Keratinocyte (primary cell): Measurements from ENCODE around the gene GNB3. TPM values are rescaled to one million over a fixed set of nuclear protein-coding genes. Genes with fewer than 3 reads are reported as not detected.

Experiments used
- DNase-seq: peaks from one replicate; pipeline ENCODE4 v3.0.0-alpha.2; 2011; ENCODE audit warnings: low read depth, missing footprints, low spot score
- FAIRE-seq: peaks from 2 replicates; lab custom pipeline; 2011; peaks lifted over from hg19 to GRCh38; lab: Jason Lieb, UNC
- H2AFZ ChIP-seq: 2 replicates; pipeline ENCODE4 v1.6.0; 2012; ENCODE audit warnings: low read length, control low read depth, inconsistent platforms; ENCODE audit not compliant: control insufficient read depth
- H3K27ac ChIP-seq: 2 replicates; pipeline ENCODE4 v1.5.1; 2011; ENCODE audit warnings: low read length; ENCODE audit not compliant: control insufficient read depth, insufficient read depth
- H3K27me3 ChIP-seq: 3 replicates; pipeline ENCODE4 v1.6.0; 2011; ENCODE audit warnings: low read length; ENCODE audit not compliant: control insufficient read depth, insufficient read depth; ENCODE audit errors: extremely low read depth
- H3K36me3 ChIP-seq, 2 experiments: 2 replicates in 1 of 2; 3 replicates in 1 of 2; pipeline ENCODE4 v1.5.1; 2011; ENCODE audit warnings: low read length in 2 of 2, mild to moderate bottlenecking in 1 of 2; ENCODE audit not compliant: control insufficient read depth in 2 of 2, insufficient read depth in 2 of 2; ENCODE audit errors: extremely low read depth in 1 of 2
- H3K4me1 ChIP-seq: 3 replicates; pipeline ENCODE4 v1.5.1; 2011; ENCODE audit warnings: low read length; ENCODE audit not compliant: control insufficient read depth, insufficient read depth; ENCODE audit errors: extremely low read depth
- H3K4me2 ChIP-seq: 3 replicates; pipeline ENCODE4 v1.6.0; 2011; ENCODE audit warnings: low read depth, low read length; ENCODE audit not compliant: control insufficient read depth, insufficient read depth; ENCODE audit errors: extremely low read depth
- H3K4me3 ChIP-seq, 3 experiments: fragments of 200-600 bp in 1 of 3; sonication (generic) in 1 of 3; 2 replicates in 2 of 3; 3 replicates in 1 of 3; pipeline ENCODE4 v1.5.1; 2011 to 2016; ENCODE audit warnings: low read length in 3 of 3, mild to moderate bottlenecking in 3 of 3, control low read depth in 2 of 3, inconsistent platforms in 1 of 3, low read depth in 1 of 3, mixed read lengths in 1 of 3, mixed run types in 1 of 3, moderate library complexity in 1 of 3; ENCODE audit not compliant: control insufficient read depth in 2 of 3, insufficient read depth in 2 of 3; ENCODE audit errors: extremely low read depth in 1 of 3
- H3K79me2 ChIP-seq: 2 replicates; pipeline ENCODE4 v1.6.0; 2012; ENCODE audit warnings: low read length; ENCODE audit not compliant: control insufficient read depth, insufficient read depth
- H3K9ac ChIP-seq: 3 replicates; pipeline ENCODE4 v1.6.0; 2011; ENCODE audit warnings: low read length; ENCODE audit not compliant: control insufficient read depth, insufficient read depth; ENCODE audit errors: extremely low read depth
- H3K9me1 ChIP-seq: 3 replicates; pipeline ENCODE4 v1.6.0; 2011; ENCODE audit warnings: low read length; ENCODE audit not compliant: control insufficient read depth, insufficient read depth; ENCODE audit errors: extremely low read depth
- H3K9me3 ChIP-seq: 2 replicates; pipeline ENCODE4 v1.5.1; 2012; ENCODE audit warnings: low read depth, low read length; ENCODE audit not compliant: control insufficient read depth
- H4K20me1 ChIP-seq: 3 replicates; pipeline ENCODE4 v1.6.0; 2011; ENCODE audit warnings: low read length; ENCODE audit not compliant: control insufficient read depth, insufficient read depth; ENCODE audit errors: extremely low read depth
- EZH2 ChIP-seq: IDR thresholded peaks from one replicate; pipeline ENCODE4 v1.6.1; 2012; ENCODE audit warnings: inconsistent platforms, mild to moderate bottlenecking, low read length, moderate library complexity
- dilution Hi-C: fragments of 300-500 bp; cut with MboI; formaldehyde crosslinking; loops from one replicate; pipeline ENCODE4 v1.7.0; 2020; ENCODE audit warnings: low sequenced_read_pairs; ENCODE audit not compliant: extremely low pct_ligation_motif_present
- polyA plus RNA-seq, 5 experiments: library from polyadenylated mRNA; depleted of rRNA in 3 of 5; stranded (reverse) in 3 of 5; stranded (forward) in 1 of 5; unstranded in 1 of 5; fragments of >200 nt; gene quantifications; 1 replicate in 1 of 5; 2 replicates in 3 of 5; 3 replicates in 1 of 5; pipeline versions ENCODE4 v1.2.1 to v1.2.3, GENCODE V29; 2011 to 2012; ENCODE audit warnings: missing spikeins in 2 of 5, low read depth in 1 of 5, low replicate concordance in 1 of 5
- TF ChIP-seq, protein P1 (sequence below), 3 experiments: IDR thresholded peaks in 1 of 3; conservative IDR thresholded peaks in 1 of 3; optimal IDR thresholded peaks in 1 of 3; 2 replicates in 2 of 3; 3 replicates in 1 of 3; pipeline versions ENCODE3 to v1.5.1; 2011; ENCODE audit warnings: low read length in 3 of 3, mild to moderate bottlenecking in 3 of 3, moderate library complexity in 2 of 3, control low read depth in 1 of 3, inconsistent platforms in 1 of 3; ENCODE audit not compliant: insufficient read depth in 2 of 3; ENCODE audit errors: extremely low read depth in 1 of 3

Gene GNB3
- polyA plus RNA-seq, 1 donor (not counting 4 experiments of a cell fraction or from before 2014, with no cell fraction given), result 0.80 TPM

DNA sequence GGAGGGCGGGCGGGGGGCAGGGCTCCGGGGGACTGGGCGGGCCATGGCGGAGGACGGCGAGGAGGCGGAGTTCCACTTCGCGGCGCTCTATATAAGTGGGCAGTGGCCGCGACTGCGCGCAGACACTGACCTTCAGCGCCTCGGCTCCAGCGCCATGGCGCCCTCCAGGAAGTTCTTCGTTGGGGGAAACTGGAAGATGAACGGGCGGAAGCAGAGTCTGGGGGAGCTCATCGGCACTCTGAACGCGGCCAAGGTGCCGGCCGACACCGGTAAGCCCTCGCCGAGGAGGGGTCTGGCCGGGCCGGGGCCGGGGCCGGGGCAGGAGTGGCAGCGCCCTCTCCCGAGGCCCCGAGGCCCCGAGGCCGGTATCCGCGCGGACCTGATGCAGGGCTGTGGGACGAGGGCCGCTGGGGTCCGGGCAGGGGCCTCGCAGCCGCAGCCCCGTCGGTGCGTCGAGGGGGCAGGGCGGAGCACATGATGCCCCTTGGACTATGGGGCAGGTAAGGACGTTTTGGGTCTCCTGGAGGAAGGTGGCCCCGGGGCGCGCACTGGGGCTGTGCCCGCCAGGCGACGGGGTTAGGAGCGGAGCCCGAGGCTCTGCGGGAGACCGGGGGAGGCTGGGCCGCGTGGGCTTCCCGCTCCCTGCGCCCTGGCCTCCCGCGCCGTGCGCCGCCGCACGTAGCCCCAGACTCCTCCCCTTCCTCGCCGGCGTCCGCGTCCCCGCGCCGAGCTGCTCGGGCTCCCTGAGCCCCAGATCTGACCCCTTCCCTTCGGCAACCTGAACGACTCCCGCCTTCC is 26.9 kb downstream of the GNB3 start, which contains the start of gene TPI1:
Gene TPI1, plus strand, starts transcription at position 119 of the 798 bp plus-strand sequence. Its CDS starts 36 bp downstream, at position 155.
- peak within 1 kb of the TSS; percentile 64 for H2AFZ ChIP-seq
- FAIRE-seq, result no peak

DNA sequence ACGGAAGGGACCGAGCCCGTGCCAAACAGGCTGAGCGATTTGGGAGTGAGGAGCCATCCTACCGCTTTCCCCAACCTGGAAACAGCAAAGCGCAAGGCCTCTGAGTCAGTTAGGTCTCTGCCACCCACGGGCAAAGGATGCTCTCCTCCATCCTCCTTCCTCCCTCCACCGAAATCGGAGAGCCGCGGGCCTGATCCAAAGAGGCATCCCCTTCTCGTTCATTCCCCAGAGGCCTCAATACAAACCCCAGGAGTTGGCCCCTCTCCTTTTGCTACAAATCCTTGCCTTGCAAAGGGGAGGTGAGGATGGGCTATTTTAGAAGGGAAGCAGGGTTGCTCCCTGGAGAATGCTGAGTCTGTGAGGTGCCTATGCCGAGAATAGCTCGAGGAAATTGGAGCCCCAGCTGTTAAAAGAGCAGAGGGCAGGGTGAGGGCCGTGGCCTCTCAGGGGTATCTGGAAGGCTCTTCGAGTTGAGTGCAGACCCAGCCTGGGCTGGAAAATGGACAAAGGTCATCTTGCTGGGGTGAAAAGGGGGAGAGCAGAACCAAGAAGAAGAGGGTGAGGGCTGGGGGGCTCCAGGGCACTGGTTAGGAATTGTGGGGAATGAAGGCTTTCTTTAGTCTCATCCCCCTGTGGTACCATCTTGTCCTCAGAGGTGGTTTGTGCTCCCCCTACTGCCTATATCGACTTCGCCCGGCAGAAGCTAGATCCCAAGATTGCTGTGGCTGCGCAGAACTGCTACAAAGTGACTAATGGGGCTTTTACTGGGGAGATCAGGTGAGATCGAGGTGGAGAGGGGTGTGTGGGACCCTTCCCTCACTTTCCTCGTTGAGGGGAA is 27.7 kb downstream of the GNB3 start:
- no peaks in the 10 kb centered on the region for H3K9me3 ChIP-seq
- H3K9me1 ChIP-seq, result no peaks in the 10 kb centered on the region
- TF ChIP-seq, protein P1, sequence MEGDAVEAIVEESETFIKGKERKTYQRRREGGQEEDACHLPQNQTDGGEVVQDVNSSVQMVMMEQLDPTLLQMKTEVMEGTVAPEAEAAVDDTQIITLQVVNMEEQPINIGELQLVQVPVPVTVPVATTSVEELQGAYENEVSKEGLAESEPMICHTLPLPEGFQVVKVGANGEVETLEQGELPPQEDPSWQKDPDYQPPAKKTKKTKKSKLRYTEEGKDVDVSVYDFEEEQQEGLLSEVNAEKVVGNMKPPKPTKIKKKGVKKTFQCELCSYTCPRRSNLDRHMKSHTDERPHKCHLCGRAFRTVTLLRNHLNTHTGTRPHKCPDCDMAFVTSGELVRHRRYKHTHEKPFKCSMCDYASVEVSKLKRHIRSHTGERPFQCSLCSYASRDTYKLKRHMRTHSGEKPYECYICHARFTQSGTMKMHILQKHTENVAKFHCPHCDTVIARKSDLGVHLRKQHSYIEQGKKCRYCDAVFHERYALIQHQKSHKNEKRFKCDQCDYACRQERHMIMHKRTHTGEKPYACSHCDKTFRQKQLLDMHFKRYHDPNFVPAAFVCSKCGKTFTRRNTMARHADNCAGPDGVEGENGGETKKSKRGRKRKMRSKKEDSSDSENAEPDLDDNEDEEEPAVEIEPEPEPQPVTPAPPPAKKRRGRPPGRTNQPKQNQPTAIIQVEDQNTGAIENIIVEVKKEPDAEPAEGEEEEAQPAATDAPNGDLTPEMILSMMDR (optimal IDR thresholded peaks at IDR 0.05 in 1 of 3, IDR thresholded peaks at IDR 0.05 in 1 of 3, conservative IDR thresholded peaks at IDR 0.05 in 1 of 3; ENCODE audit: extremely low read depth in 1 of 3, insufficient read depth in 2 of 3, low read length in 3 of 3), result peak in 2 of 3 experiments; percentile 24 to 31
- no peak for TF ChIP-seq EZH2
- H3K36me3 ChIP-seq, result peaks cover 23 to 27% of the 10 kb centered on the region in 2 experiments
- peaks cover 25% of the 10 kb centered on the region for H4K20me1 ChIP-seq
- no peaks in the 10 kb centered on the region for H3K27me3 ChIP-seq
- no peak overlapping the region for H2AFZ ChIP-seq
- H3K79me2 ChIP-seq, result peaks cover 44% of the 10 kb centered on the region
- peak overlapping the region; percentile 82 for H3K9ac ChIP-seq
- dilution Hi-C loops, result no loop called here
- FAIRE-seq, result no peak
- H3K4me3 ChIP-seq, result peak overlapping the region; percentile 87 to 93 (median 88)
- peak overlapping the region; percentile 62 for H3K27ac ChIP-seq
- peaks cover 41% of the 10 kb centered on the region for H3K4me1 ChIP-seq
- DNase-seq, result no peak
- peak overlapping the region; percentile 97 for H3K4me2 ChIP-seq

More for the DNA sequence above, 26.9 kb downstream of the GNB3 start, which contains the start of gene TPI1:
- H3K9me3 ChIP-seq, result no peaks in the 10 kb centered on the region
- peak within 1 kb of the TSS; percentile 82 for H3K9ac ChIP-seq
- no peak for DNase-seq
- peak within 1 kb of the TSS; percentile 87 to 93 (median 88) for H3K4me3 ChIP-seq
- H3K9me1 ChIP-seq, result no peaks in the 10 kb centered on the region
- dilution Hi-C loops, result no loop called here
- peaks cover 25% of the 10 kb centered on the region for H4K20me1 ChIP-seq
- H3K79me2 ChIP-seq, result peaks cover 40% of the 10 kb centered on the region
- H3K27ac ChIP-seq, result peak within 1 kb of the TSS; percentile 62
- peaks cover 41% of the 10 kb centered on the region for H3K4me1 ChIP-seq
- H3K4me2 ChIP-seq, result peak within 1 kb of the TSS; percentile 97
- no peaks in the 10 kb centered on the region for H3K27me3 ChIP-seq
- peaks cover 29 to 32% of the 10 kb centered on the region in 2 experiments for H3K36me3 ChIP-seq
- TF ChIP-seq, protein P1 (optimal IDR thresholded peaks at IDR 0.05 in 1 of 3, IDR thresholded peaks at IDR 0.05 in 1 of 3, conservative IDR thresholded peaks at IDR 0.05 in 1 of 3; ENCODE audit: extremely low read depth in 1 of 3, insufficient read depth in 2 of 3, low read length in 3 of 3), result no peak
- no peak for TF ChIP-seq EZH2
